Activated T-cell treated with anti-CD3 and anti-CD28 coated beads, Interleukin-2, amount 50 U/mL, for 72 hours (primary cell): ENCODE measurements around the gene SEC22C. TPM values are rescaled to one million over a fixed set of nuclear protein-coding genes. Genes with fewer than 3 reads are reported as not detected.
"Not testable (repeated sequence)": the region's sequence is repeated elsewhere in the genome, so short reads cannot be mapped to it uniquely, and the experiment has no call there.

Source experiments
- ATAC-seq, 2 donors: fragments of 150-1000 bp; cut with Tn5 transposase; replicated peaks in 1 of 2; 2 replicates each; pipeline ENCODE4 v1.10.0; 2021; ENCODE audit warnings: moderate library complexity in 2 of 2, mild to moderate bottlenecking in 1 of 2
- DNase-seq, 2 donors: peaks; one replicate each; pipeline ENCODE4 v3.0.0; 2021 to 2022; ENCODE audit warnings: mixed read lengths in 1 of 2
- H3K27ac Mint-ChIP-seq: one replicate; pipeline ENCODE4 v1.8.0; 2022; ENCODE audit warnings: mild to moderate bottlenecking, moderate library complexity, mixed read lengths
- H3K27me3 Mint-ChIP-seq: one replicate; pipeline ENCODE4 v1.8.0; 2022; ENCODE audit warnings: low read depth, mixed read lengths
- H3K36me3 Mint-ChIP-seq, 2 donors: one replicate each; pipeline ENCODE4 v1.8.0; 2022; ENCODE audit warnings: mixed read lengths in 2 of 2, mild to moderate bottlenecking in 1 of 2; ENCODE audit not compliant: insufficient read depth in 2 of 2
- H3K4me1 Mint-ChIP-seq: one replicate; pipeline ENCODE4 v1.8.0; 2022; ENCODE audit warnings: low read depth, mixed read lengths
- H3K4me3 Mint-ChIP-seq, 2 donors: one replicate each; pipeline ENCODE4 v1.8.0; 2022; ENCODE audit warnings: mild to moderate bottlenecking in 2 of 2, mixed read lengths in 2 of 2, moderate library complexity in 2 of 2
- H3K9me3 Mint-ChIP-seq, 2 donors: one replicate each; pipeline ENCODE4 v1.8.0; 2022; ENCODE audit warnings: mixed read lengths in 2 of 2
- total RNA-seq, 2 donors: library from RNA; stranded (reverse); gene quantifications; one replicate each; pipeline ENCODE4 v1.2.3, GENCODE V29; 2022

Gene SEC22C
- total RNA-seq, 2 donors from 2014 or later: 60.6 to 66.4 TPM

GRCh38 chr3:42569593-42570142 is 12.1 kb downstream of the SEC22C start:
- Mint-ChIP-seq H3K9me3 (peaks cover 2 to 3% of the 10 kb centered on the region in 2 donors), H3K36me3 (peaks cover 7 to 19% of the 10 kb centered on the region in 2 donors), H3K27ac (no peak overlapping the region), H3K4me1 (peaks cover 12% of the 10 kb centered on the region), H3K27me3 (no peaks in the 10 kb centered on the region), H3K4me3 (no peak overlapping the region)
- no peak for DNase-seq
- no peak for ATAC-seq

- H3K27ac Mint-ChIP-seq: peak overlapping the region; percentile 79
- H3K4me3 Mint-ChIP-seq: no peak overlapping the region
- H3K27me3 Mint-ChIP-seq: no peaks in the 10 kb centered on the region
- no peaks in the 10 kb centered on the region for H3K9me3 Mint-ChIP-seq
- peaks cover 17% of the 10 kb centered on the region for H3K4me1 Mint-ChIP-seq
- ATAC-seq (peak in 1 of 2 donors; percentile 48), DNase-seq (no peak)
- peaks cover 5 to 24% of the 10 kb centered on the region in 2 donors for H3K36me3 Mint-ChIP-seq
These were observed 19.5 kb downstream of the SEC22C start for GRCh38 chr3:42562047-42562907.

- H3K9me3 Mint-ChIP-seq: no peaks in the 10 kb centered on the region
- H3K4me1 Mint-ChIP-seq: peaks cover 28% of the 10 kb centered on the region
- DNase-seq (no peak), ATAC-seq (no peak)
- no peaks in the 10 kb centered on the region for H3K27me3 Mint-ChIP-seq
- no peak overlapping the region for H3K4me3 Mint-ChIP-seq
- H3K27ac Mint-ChIP-seq: peak overlapping the region; percentile 50
- H3K36me3 Mint-ChIP-seq: peaks cover 4 to 40% of the 10 kb centered on the region in 2 donors
These were observed 23.9 kb downstream of the SEC22C start for GRCh38 chr3:42557854-42558253.

GRCh38 chr3:42556817-42557216 is 24.9 kb downstream of the SEC22C start:
- H3K36me3 Mint-ChIP-seq: peaks cover 4 to 37% of the 10 kb centered on the region in 2 donors
- ATAC-seq: peak; percentile 16

GRCh38 chr3:42556089-42556632 is 25.6 kb downstream of the SEC22C start:
- Mint-ChIP-seq H3K27me3 (no peaks in the 10 kb centered on the region), H3K4me3 (peak overlapping the region; percentile 26 to 57), H3K9me3 (no peaks in the 10 kb centered on the region), H3K27ac (peak overlapping the region; percentile 81), H3K36me3 (peaks cover 4 to 37% of the 10 kb centered on the region in 2 donors), H3K4me1 (peaks cover 18% of the 10 kb centered on the region)
- ATAC-seq (peak; percentile 96 to 98), DNase-seq (peak; percentile 40 to 53)

More at GRCh38 chr3:42556817-42557216, 24.9 kb downstream of the SEC22C start:
- DNase-seq, H3K27me3 Mint-ChIP-seq, H3K9me3 Mint-ChIP-seq: not testable (repeated sequence)
- peak overlapping the region; percentile 81 for H3K27ac Mint-ChIP-seq
- peak overlapping the region; percentile 26 to 57 for H3K4me3 Mint-ChIP-seq
- H3K4me1 Mint-ChIP-seq: peaks cover 18% of the 10 kb centered on the region

- DNase-seq: no peak
- H3K4me3 Mint-ChIP-seq: no peak overlapping the region
- H3K27me3 Mint-ChIP-seq: no peaks in the 10 kb centered on the region
- no peaks in the 10 kb centered on the region for H3K9me3 Mint-ChIP-seq
- peaks cover 21% of the 10 kb centered on the region for H3K4me1 Mint-ChIP-seq
- no peak overlapping the region for H3K27ac Mint-ChIP-seq
- peaks cover 4 to 29% of the 10 kb centered on the region in 2 donors for H3K36me3 Mint-ChIP-seq
- no peak for ATAC-seq
These were observed 28.9 kb downstream of the SEC22C start for GRCh38 chr3:42552830-42553229.

- Mint-ChIP-seq H3K27ac (no peak overlapping the region), H3K4me3 (no peak overlapping the region), H3K27me3 (no peaks in the 10 kb centered on the region), H3K36me3 (peaks cover 0 to 13% of the 10 kb centered on the region in 2 donors), H3K9me3 (no peaks in the 10 kb centered on the region), H3K4me1 (peaks cover 4% of the 10 kb centered on the region)
- ATAC-seq (no peak), DNase-seq (no peak)
These were observed 31.5 kb downstream of the SEC22C start for GRCh38 chr3:42550250-42550649.

- Mint-ChIP-seq H3K4me3 (no peak overlapping the region), H3K9me3 (no peaks in the 10 kb centered on the region), H3K27ac (no peak overlapping the region), H3K4me1 (peaks cover 4% of the 10 kb centered on the region), H3K36me3 (peaks cover 0 to 10% of the 10 kb centered on the region in 2 donors), H3K27me3 (no peaks in the 10 kb centered on the region)
- DNase-seq (no peak), ATAC-seq (no peak)
These were observed 32.6 kb downstream of the SEC22C start for GRCh38 chr3:42549131-42549530.

GRCh38 chr3:42547401-42547945 is 34.3 kb downstream of the SEC22C start:
- H3K9me3 Mint-ChIP-seq: no peaks in the 10 kb centered on the region
- no peaks in the 10 kb centered on the region for H3K27me3 Mint-ChIP-seq
- DNase-seq (peak; percentile 57 to 69), ATAC-seq (peak; percentile 65 to 69)
- no peak overlapping the region for H3K4me3 Mint-ChIP-seq
- H3K36me3 Mint-ChIP-seq: peaks cover 0 to 2% of the 10 kb centered on the region in 2 donors
- H3K4me1 Mint-ChIP-seq: peaks cover 4% of the 10 kb centered on the region
- no peak overlapping the region for H3K27ac Mint-ChIP-seq

GRCh38 chr3:42546691-42547213 is 35.0 kb downstream of the SEC22C start:
- ATAC-seq: no peak
- Mint-ChIP-seq H3K27ac (no peak overlapping the region), H3K9me3 (no peaks in the 10 kb centered on the region), H3K36me3 (peaks cover 0 to 2% of the 10 kb centered on the region in 2 donors), H3K27me3 (no peaks in the 10 kb centered on the region), H3K4me3 (no peak overlapping the region), H3K4me1 (peaks cover 4% of the 10 kb centered on the region)
- DNase-seq: no peak

- DNase-seq (no peak), ATAC-seq (no peak)
- no peaks in the 10 kb centered on the region for H3K36me3 Mint-ChIP-seq
- H3K9me3 Mint-ChIP-seq: no peaks in the 10 kb centered on the region
- H3K27ac Mint-ChIP-seq: no peak overlapping the region
- H3K4me1 Mint-ChIP-seq: peaks cover 1% of the 10 kb centered on the region
- H3K27me3 Mint-ChIP-seq: no peaks in the 10 kb centered on the region
- H3K4me3 Mint-ChIP-seq: no peak overlapping the region
These were observed 36.4 kb downstream of the SEC22C start for GRCh38 chr3:42545284-42545900.

- H3K4me1 Mint-ChIP-seq: no peaks in the 10 kb centered on the region
- no peaks in the 10 kb centered on the region for H3K36me3 Mint-ChIP-seq
- ATAC-seq (no peak), DNase-seq (no peak)
- H3K27me3 Mint-ChIP-seq: no peaks in the 10 kb centered on the region
- no peak overlapping the region for H3K4me3 Mint-ChIP-seq
- H3K27ac Mint-ChIP-seq: no peak overlapping the region
- no peaks in the 10 kb centered on the region for H3K9me3 Mint-ChIP-seq
These were observed 37.1 kb downstream of the SEC22C start for GRCh38 chr3:42544492-42545283.
